Measurements from ENCODE around the gene HNRNPA0.

- no peak for TF ChIP-seq CTCF (IDR thresholded peaks at IDR 0.05)
- no peak for TF ChIP-seq REST (IDR thresholded peaks at IDR 0.05; ENCODE audit: insufficient read depth in 1 of 2, low read depth in 2 of 2, low read length in 1 of 2)
- no peak for TF ChIP-seq SIN3A (IDR thresholded peaks at IDR 0.05; ENCODE audit: borderline replicate concordance, insufficient read depth, low read depth, low read length)
- TF ChIP-seq POLR2AphosphoS5 (IDR thresholded peaks at IDR 0.05; ENCODE audit: low read depth, low read length), result no peak
- TF ChIP-seq TCF7L2 (IDR thresholded peaks at IDR 0.05; ENCODE audit: low read depth, low read length), result no peak
Measured at GRCh38 chr5:137716337-137716736, 37.8 kb downstream of the HNRNPA0 start.

All from Panc1 (cell line).